NCI-H2107 treated with DMSO at 0.1 percent for 48 hours (cell line): ENCODE data around the gene RTCB.
"Not testable (repeated sequence)": the region's sequence is repeated elsewhere in the genome, so short reads cannot be mapped to it uniquely, and the experiment has no call there.

Experiments used
- DNase-seq: peaks from one replicate; lab custom pipeline; 2025; ENCODE audit not compliant: unreplicated experiment; lab: John Stamatoyannopoulos, UW

RTCB gene

GRCh38 chr22:32395107-32395506, 16.9 kb downstream of the RTCB start:
- DNase-seq, result no peak

GRCh38 chr22:32389685-32390084, 22.4 kb downstream of the RTCB start:
- DNase-seq, result no peak

GRCh38 chr22:32385681-32386080, 26.4 kb downstream of the RTCB start:
- DNase-seq, result no peak

- DNase-seq, result peak; percentile 20
Observed at GRCh38 chr22:32380991-32381390, 31.1 kb downstream of the RTCB start.

- DNase-seq, result peak; percentile 2
Observed at GRCh38 chr22:32378707-32379272, 33.3 kb downstream of the RTCB start.

- no peak for DNase-seq
Observed at GRCh38 chr22:32376681-32377080, 35.4 kb downstream of the RTCB start.

GRCh38 chr22:32375678-32376450, 36.2 kb downstream of the RTCB start:
- no peak for DNase-seq

GRCh38 chr22:32364210-32364609, 47.8 kb downstream of the RTCB start:
- DNase-seq, result peak; percentile 6

GRCh38 chr22:32361257-32361656, 50.8 kb downstream of the RTCB start:
- no peak for DNase-seq

- DNase-seq, result not testable (repeated sequence)
Observed at GRCh38 chr22:32360096-32360495, 52.0 kb downstream of the RTCB start.

GRCh38 chr22:32357567-32357966, 54.5 kb downstream of the RTCB start, which contains the start of gene RFPL3:
Gene RFPL3, plus strand, starts transcription at chr22:32357867. Its CDS starts 205 bp downstream, at chr22:32358072.
- DNase-seq, result not testable (repeated sequence)

- DNase-seq, result peak; percentile 9
Observed at GRCh38 chr22:32355760-32356159, 56.3 kb downstream of the RTCB start.

- no peak for DNase-seq
Observed at GRCh38 chr22:32354360-32355351, 57.4 kb downstream of the RTCB start.

GRCh38 chr22:32353840-32354239, 58.2 kb downstream of the RTCB start:
- DNase-seq, result no peak

- no peak for DNase-seq
Observed at GRCh38 chr22:32353292-32353691, 58.8 kb downstream of the RTCB start.

GRCh38 chr22:32352681-32353080, 59.4 kb downstream of the RTCB start:
- no peak for DNase-seq

GRCh38 chr22:32351875-32352274, 60.2 kb downstream of the RTCB start:
- DNase-seq, result not testable (repeated sequence)

- no peak for DNase-seq
Observed at GRCh38 chr22:32348031-32348611, 63.9 kb downstream of the RTCB start.

GRCh38 chr22:32343941-32344340, 68.1 kb downstream of the RTCB start:
- DNase-seq, result no peak

GRCh38 chr22:32342977-32343376, 69.1 kb downstream of the RTCB start:
- DNase-seq, result no peak

GRCh38 chr22:32341122-32341740, 70.8 kb downstream of the RTCB start:
- DNase-seq, result no peak
